Left ventricle myocardium inferior (tissue), 1 donor: ENCODE results near the gene DOK7. TPM values are rescaled to one million over a fixed set of nuclear protein-coding genes. Genes with fewer than 3 reads are reported as not detected.

Experiments
- DNase-seq: peaks from one replicate; pipeline ENCODE4 v3.0.0-alpha.2; 2020
- H3K27ac ChIP-seq: fragments of 200-600 bp; replicated peaks from 2 replicates; pipeline ENCODE4 v1.8.0; 2021
- H3K27me3 ChIP-seq: fragments of 200-600 bp; 2 replicates; pipeline ENCODE4 v1.8.0; 2021; ENCODE audit warnings: low read depth
- H3K36me3 ChIP-seq: fragments of 200-600 bp; 2 replicates; pipeline ENCODE4 v1.8.0; 2021
- H3K4me1 ChIP-seq: fragments of 200-600 bp; 2 replicates; pipeline ENCODE4 v1.8.0; 2021
- H3K4me3 ChIP-seq: fragments of 200-600 bp; 2 replicates; pipeline ENCODE4 v1.8.0; 2021; ENCODE audit warnings: mild to moderate bottlenecking, moderate library complexity
- H3K9me3 ChIP-seq: fragments of 200-600 bp; replicated peaks from 2 replicates; pipeline ENCODE4 v1.8.0; 2021
- intact Hi-C: fragments of 100-400 bp; cut with micrococcal nuclease; formaldehyde crosslinking; loops from one replicate; pipeline ENCODE4 v1.11.0; 2022
- total RNA-seq: library from RNA; stranded (reverse); fragmentation: NEBNext Ultra II Directional; extraction: Animal tissue kit (Norgen Biotek cat#: 25700); gene quantifications from one replicate; pipeline ENCODE4 v1.2.1, GENCODE V29; 2021
- TF ChIP-seq, protein P1 (sequence below): fragments of 200-600 bp; IDR thresholded peaks from 2 replicates; pipeline ENCODE4 v1.8.0; 2021; ENCODE audit warnings: antibody characterized with exemption, mild to moderate bottlenecking, borderline replicate concordance
- donor health status: DM: no; HTN: yes; CAD: no; lungs with severe emphysema.

DOK7 gene
- total RNA-seq, 1 donor from 2014 or later, result 46.7 TPM

DNA sequence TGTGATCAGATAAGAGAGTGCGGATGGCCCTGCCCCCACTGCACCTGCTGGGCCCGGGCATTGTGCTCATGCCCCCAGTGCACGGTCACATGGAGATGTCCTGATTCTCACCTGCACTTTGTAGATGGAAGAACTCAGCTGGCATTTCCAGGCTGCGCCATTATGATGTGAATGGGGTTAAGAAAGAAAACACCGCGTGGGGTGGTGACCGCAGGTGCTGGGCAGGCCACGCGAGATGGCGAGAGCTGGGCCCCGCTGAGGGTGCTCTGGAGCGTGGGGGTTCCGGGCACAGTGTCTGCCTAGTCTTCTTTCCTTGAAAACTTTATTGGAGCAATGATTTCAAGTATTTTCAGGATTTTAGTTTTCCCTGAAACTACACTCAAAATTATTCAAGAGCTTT lies 39.2 kb upstream of the DOK7 start:
- H3K9me3 ChIP-seq, result no peaks in the 10 kb centered on the region
- no peak overlapping the region for H3K4me3 ChIP-seq
- intact Hi-C loops, result no loop called here
- H3K27me3 ChIP-seq, result no peaks in the 10 kb centered on the region
- H3K36me3 ChIP-seq, result peaks cover 53% of the 10 kb centered on the region
- TF ChIP-seq, protein P1, sequence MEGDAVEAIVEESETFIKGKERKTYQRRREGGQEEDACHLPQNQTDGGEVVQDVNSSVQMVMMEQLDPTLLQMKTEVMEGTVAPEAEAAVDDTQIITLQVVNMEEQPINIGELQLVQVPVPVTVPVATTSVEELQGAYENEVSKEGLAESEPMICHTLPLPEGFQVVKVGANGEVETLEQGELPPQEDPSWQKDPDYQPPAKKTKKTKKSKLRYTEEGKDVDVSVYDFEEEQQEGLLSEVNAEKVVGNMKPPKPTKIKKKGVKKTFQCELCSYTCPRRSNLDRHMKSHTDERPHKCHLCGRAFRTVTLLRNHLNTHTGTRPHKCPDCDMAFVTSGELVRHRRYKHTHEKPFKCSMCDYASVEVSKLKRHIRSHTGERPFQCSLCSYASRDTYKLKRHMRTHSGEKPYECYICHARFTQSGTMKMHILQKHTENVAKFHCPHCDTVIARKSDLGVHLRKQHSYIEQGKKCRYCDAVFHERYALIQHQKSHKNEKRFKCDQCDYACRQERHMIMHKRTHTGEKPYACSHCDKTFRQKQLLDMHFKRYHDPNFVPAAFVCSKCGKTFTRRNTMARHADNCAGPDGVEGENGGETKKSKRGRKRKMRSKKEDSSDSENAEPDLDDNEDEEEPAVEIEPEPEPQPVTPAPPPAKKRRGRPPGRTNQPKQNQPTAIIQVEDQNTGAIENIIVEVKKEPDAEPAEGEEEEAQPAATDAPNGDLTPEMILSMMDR, result no peak
- no peak overlapping the region for H3K27ac ChIP-seq
- H3K4me1 ChIP-seq, result no peaks in the 10 kb centered on the region
- no peak for DNase-seq

DNA sequence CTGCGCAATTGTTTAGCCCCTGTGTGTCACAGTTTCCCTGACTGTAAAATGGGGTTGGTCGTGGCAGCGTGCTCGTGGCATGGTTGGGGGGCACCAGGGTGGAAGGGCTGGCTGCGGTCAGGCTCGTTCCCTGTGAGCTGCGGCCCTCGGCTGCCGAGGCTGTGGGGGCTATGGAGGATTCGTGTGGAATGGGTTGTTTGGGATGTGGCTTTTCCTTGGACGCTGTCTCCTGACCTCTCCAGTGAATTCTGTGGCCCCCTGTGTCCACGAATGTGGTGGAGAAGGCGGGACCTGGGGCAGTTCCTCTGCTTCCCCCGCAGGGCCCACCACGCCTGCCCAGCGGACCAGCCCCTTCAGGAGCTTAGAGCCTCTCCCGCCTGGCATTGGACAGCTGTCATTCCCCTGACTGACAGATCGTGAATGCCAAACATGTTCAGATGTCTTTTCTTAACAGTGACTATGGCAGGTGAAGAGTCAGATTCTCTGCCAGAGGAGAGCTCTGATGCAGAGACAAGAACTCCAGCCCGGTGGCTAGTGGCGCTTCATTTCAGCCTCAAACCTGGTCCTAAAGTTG lies 38.5 kb upstream of the DOK7 start:
- DNase-seq, result no peak
- no peak overlapping the region for H3K4me3 ChIP-seq
- no peak overlapping the region for H3K27ac ChIP-seq
- H3K36me3 ChIP-seq, result peaks cover 59% of the 10 kb centered on the region
- no peaks in the 10 kb centered on the region for H3K4me1 ChIP-seq
- no peaks in the 10 kb centered on the region for H3K9me3 ChIP-seq
- TF ChIP-seq, protein P1, result no peak
- intact Hi-C loops, result no loop called here
- H3K27me3 ChIP-seq, result no peaks in the 10 kb centered on the region

DNA sequence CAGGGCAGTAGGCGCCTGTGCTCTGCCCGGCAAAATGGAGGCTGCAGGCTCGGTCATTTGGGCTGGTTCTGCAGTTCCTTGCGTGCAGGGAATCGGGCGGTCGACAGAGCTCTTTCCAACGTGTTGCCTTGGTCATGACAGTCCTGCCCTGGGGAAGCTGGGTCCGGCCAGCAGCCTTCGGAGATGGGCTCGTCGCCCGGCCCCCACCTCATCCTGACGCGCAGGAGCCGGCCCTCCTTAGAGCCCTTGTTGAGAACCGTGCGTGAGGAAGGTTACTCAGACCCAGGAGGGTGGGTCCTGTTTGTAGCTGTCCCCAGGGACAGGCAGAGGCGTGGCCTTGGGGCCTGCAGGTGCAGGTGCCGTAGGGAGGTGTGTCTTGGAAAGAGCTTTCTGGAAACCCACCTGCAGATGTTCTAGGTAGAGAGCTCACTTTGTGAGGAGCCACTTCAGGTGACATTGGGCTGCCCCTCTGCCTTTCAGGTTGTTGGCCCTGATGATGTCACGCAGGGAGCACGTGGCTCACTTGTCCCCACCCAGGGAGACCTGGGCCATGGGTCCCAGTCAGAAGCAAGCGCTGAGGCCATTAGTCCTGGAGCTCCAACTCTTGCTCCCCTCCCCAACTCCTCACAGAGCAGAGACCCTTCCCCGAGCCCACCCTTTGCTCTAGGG lies 36.5 kb upstream of the DOK7 start:
- DNase-seq, result no peak
- intact Hi-C loops, result no loop called here
- Histone ChIP-seq H3K36me3 (peaks cover 70% of the 10 kb centered on the region), H3K9me3 (no peaks in the 10 kb centered on the region), H3K27ac (no peak overlapping the region), H3K4me1 (no peaks in the 10 kb centered on the region), H3K4me3 (no peak overlapping the region), H3K27me3 (no peaks in the 10 kb centered on the region)
- TF ChIP-seq, protein P1, result no peak

DNA sequence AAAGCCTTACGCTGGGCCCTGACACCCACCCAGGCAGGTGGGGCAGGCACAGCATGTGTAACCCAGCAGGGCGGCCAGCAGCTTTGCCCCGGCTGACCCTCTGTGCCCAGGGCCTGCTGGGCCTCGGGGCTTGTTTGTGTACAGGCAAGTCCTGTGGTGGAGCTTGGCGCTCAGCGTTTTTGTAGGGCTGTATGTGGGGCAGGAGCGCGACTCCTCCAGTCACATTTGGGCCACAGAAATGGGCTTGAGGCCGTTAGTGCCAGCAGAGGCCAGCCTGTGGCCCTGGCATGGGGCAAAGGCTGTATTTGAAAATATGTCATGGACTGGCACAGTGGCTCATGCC lies 36.0 kb upstream of the DOK7 start:
- no peak for DNase-seq
- no peak overlapping the region for H3K27ac ChIP-seq
- H3K9me3 ChIP-seq, result no peaks in the 10 kb centered on the region
- no peaks in the 10 kb centered on the region for H3K4me1 ChIP-seq
- no peaks in the 10 kb centered on the region for H3K27me3 ChIP-seq
- TF ChIP-seq, protein P1, result no peak
- H3K36me3 ChIP-seq, result peaks cover 72% of the 10 kb centered on the region
- no peak overlapping the region for H3K4me3 ChIP-seq
- intact Hi-C loops, result no loop called here

DNA sequence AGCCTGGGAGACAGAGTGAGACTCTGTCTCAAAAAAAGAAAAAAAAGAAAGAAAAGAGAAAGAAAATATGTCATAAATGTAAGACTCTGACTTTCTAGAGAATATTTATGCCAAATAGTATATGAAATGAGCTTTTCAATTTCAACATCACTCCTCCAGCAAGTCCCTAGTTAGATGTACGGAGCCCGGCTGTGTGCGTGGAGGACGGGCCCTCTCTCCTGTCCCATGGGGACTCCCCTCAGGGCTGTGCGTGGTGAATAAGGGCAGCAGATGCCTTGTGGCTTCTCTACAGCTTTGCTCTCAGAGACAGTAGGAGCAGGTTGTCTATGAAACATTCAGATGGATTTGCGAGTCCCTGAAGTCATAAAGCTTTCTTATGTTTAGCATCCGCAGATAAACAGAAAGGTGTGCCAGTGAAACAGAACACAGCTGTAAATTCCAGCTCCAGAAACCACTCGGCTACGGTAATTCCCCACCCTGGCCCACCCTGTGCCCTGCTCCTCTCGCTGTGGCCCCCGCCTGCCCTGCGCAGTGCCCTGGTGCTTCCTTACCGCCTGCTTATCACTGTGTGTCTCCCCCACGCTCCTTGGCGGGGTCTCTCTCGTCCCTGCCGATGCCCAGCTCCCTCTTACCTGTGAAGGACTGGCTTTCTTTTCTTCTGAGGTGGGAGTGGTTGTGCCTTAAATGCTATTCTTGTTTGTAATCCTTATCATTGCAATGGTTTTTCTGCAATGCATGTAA lies 35.2 kb upstream of the DOK7 start:
- TF ChIP-seq, protein P1, result no peak
- H3K4me1 ChIP-seq, result no peaks in the 10 kb centered on the region
- H3K27ac ChIP-seq, result no peak overlapping the region
- H3K27me3 ChIP-seq, result no peaks in the 10 kb centered on the region
- no peaks in the 10 kb centered on the region for H3K9me3 ChIP-seq
- H3K4me3 ChIP-seq, result no peak overlapping the region
- intact Hi-C loops, result no loop called here
- DNase-seq, result no peak
- peaks cover 64% of the 10 kb centered on the region for H3K36me3 ChIP-seq
